ENCODE results near the gene GPR65. TPM values are rescaled to one million over a fixed set of nuclear protein-coding genes. Genes with fewer than 3 reads are reported as not detected.
A peak's percentile ranks its signal among the peaks of the same experiment; 100 is the strongest.

Gene GPR65
- total and polyA plus RNA-seq, 3 experiments from 2014 or later, result 15.2 to 40.4 (median 16.1) TPM

- no peaks in the 10 kb centered on the region for H3K27me3 Mint-ChIP-seq
- CTCF ChIA-PET, result interaction anchor here (0.9 to 1.1 kb wide), 2 partner anchors 10 to 16 kb away, joined by 3 read pairs; no protein-coding TSS in a partner anchor
- peak overlapping the region in 7 of 8 donors; percentile 65 to 95 (median 88) for H3K27ac Mint-ChIP-seq
- H3K9me3 Mint-ChIP-seq, result no peaks in the 10 kb centered on the region
- POLR2A ChIA-PET, result no interaction called here
- peak overlapping the region in 5 of 7 donors; percentile 26 to 42 (median 31) for H3K4me3 Mint-ChIP-seq
- no peak overlapping the region for H3K27ac ChIP-seq (ENCODE audit: low read depth, low read length)
- H3K27me3 ChIP-seq (ENCODE audit: insufficient read depth, low read length, poor library complexity, severe bottlenecking), result no peaks in the 10 kb centered on the region
- no peaks in the 10 kb centered on the region for H3K36me3 ChIP-seq (ENCODE audit: insufficient read depth, low read length)
- peaks cover 48% of the 10 kb centered on the region for H3K4me1 ChIP-seq (ENCODE audit: insufficient read depth, low read length)
- DNase-seq, result no peak
- H3K4me1 Mint-ChIP-seq, result peaks cover 62 to 73% (median 72%) of the 10 kb centered on the region in 3 donors
- no peak overlapping the region for H3K4me3 ChIP-seq (ENCODE audit: low read length)
- H3K36me3 Mint-ChIP-seq, result peaks cover 0 to 6% (median 2%) of the 10 kb centered on the region in 3 donors
- no peaks in the 10 kb centered on the region for H3K9me3 ChIP-seq (ENCODE audit: low read length)
These were observed 24.6 kb downstream of the GPR65 start for GRCh38 chr14:88029500-88029899.

- ChIA-PET POLR2A (no interaction called here), CTCF (interaction anchor here (0.9 to 1.1 kb wide), 2 partner anchors 9 to 16 kb away, joined by 3 read pairs; no protein-coding TSS in a partner anchor)
- H3K27me3 ChIP-seq (ENCODE audit: insufficient read depth, low read length, poor library complexity, severe bottlenecking), result no peaks in the 10 kb centered on the region
- H3K9me3 ChIP-seq (ENCODE audit: low read length), result no peaks in the 10 kb centered on the region
- Mint-ChIP-seq H3K36me3 (peaks cover 0 to 9% (median 2%) of the 10 kb centered on the region in 3 donors), H3K27me3 (no peaks in the 10 kb centered on the region), H3K9me3 (no peaks in the 10 kb centered on the region), H3K27ac (peak overlapping the region; percentile 65 to 96 (median 88)), H3K4me3 (peak overlapping the region; percentile 9 to 73 (median 31)), H3K4me1 (peaks cover 56 to 67% (median 66%) of the 10 kb centered on the region in 3 donors)
- H3K4me3 ChIP-seq (ENCODE audit: low read length), result no peak overlapping the region
- no peak overlapping the region for H3K27ac ChIP-seq (ENCODE audit: low read depth, low read length)
- DNase-seq, result peak in 2 of 5 donors; percentile 18 to 46
- no peaks in the 10 kb centered on the region for H3K36me3 ChIP-seq (ENCODE audit: insufficient read depth, low read length)
- H3K4me1 ChIP-seq (ENCODE audit: insufficient read depth, low read length), result peaks cover 48% of the 10 kb centered on the region
These were observed 25.1 kb downstream of the GPR65 start for GRCh38 chr14:88030079-88030478.

GRCh38 chr14:88030892-88031291 is 26.0 kb downstream of the GPR65 start:
- Histone ChIP-seq H3K27me3 (ENCODE audit: insufficient read depth, low read length, poor library complexity, severe bottlenecking) (no peaks in the 10 kb centered on the region), H3K27ac (ENCODE audit: low read depth, low read length) (no peak overlapping the region), H3K9me3 (ENCODE audit: low read length) (no peaks in the 10 kb centered on the region), H3K36me3 (ENCODE audit: insufficient read depth, low read length) (no peaks in the 10 kb centered on the region), H3K4me3 (ENCODE audit: low read length) (no peak overlapping the region), H3K4me1 (ENCODE audit: insufficient read depth, low read length) (peaks cover 45% of the 10 kb centered on the region)
- DNase-seq, result no peak
- Mint-ChIP-seq H3K27ac (peak overlapping the region in 3 of 8 donors; percentile 37 to 88 (median 83)), H3K36me3 (peaks cover 0 to 14% (median 2%) of the 10 kb centered on the region in 3 donors), H3K4me1 (peaks cover 48 to 59% (median 58%) of the 10 kb centered on the region in 3 donors), H3K9me3 (no peaks in the 10 kb centered on the region), H3K4me3 (no peak overlapping the region), H3K27me3 (no peaks in the 10 kb centered on the region)
- POLR2A ChIA-PET, result no interaction called here
- CTCF ChIA-PET, result no interaction called here

- Mint-ChIP-seq H3K9me3 (no peaks in the 10 kb centered on the region), H3K27ac (no peak overlapping the region), H3K4me1 (peaks cover 35 to 44% (median 44%) of the 10 kb centered on the region in 3 donors), H3K36me3 (peaks cover 0 to 19% (median 3%) of the 10 kb centered on the region in 3 donors), H3K4me3 (no peak overlapping the region), H3K27me3 (no peaks in the 10 kb centered on the region)
- Histone ChIP-seq H3K27ac (ENCODE audit: low read depth, low read length) (no peak overlapping the region), H3K36me3 (ENCODE audit: insufficient read depth, low read length) (no peaks in the 10 kb centered on the region), H3K4me3 (ENCODE audit: low read length) (no peak overlapping the region), H3K27me3 (ENCODE audit: insufficient read depth, low read length, poor library complexity, severe bottlenecking) (no peaks in the 10 kb centered on the region), H3K4me1 (ENCODE audit: insufficient read depth, low read length) (peaks cover 30% of the 10 kb centered on the region), H3K9me3 (ENCODE audit: low read length) (no peaks in the 10 kb centered on the region)
- no peak for DNase-seq
- ChIA-PET POLR2A (interaction anchor here (1.4 kb wide), 1 partner anchor 40 kb away, joined by 4 read pairs; the partner anchor contains the start of gene GALC), CTCF (no interaction called here)
These were observed 27.4 kb downstream of the GPR65 start for GRCh38 chr14:88032373-88032772.

- H3K9me3 Mint-ChIP-seq, result no peaks in the 10 kb centered on the region
- no peak overlapping the region for H3K27ac Mint-ChIP-seq
- H3K4me3 Mint-ChIP-seq, result no peak overlapping the region
- H3K27me3 ChIP-seq (ENCODE audit: insufficient read depth, low read length, poor library complexity, severe bottlenecking), result no peaks in the 10 kb centered on the region
- H3K4me3 ChIP-seq (ENCODE audit: low read length), result no peak overlapping the region
- no peaks in the 10 kb centered on the region for H3K9me3 ChIP-seq (ENCODE audit: low read length)
- CTCF ChIA-PET, result interaction anchor here (0.6 kb wide), 1 partner anchor 104 kb away, joined by 3 read pairs; no protein-coding TSS in a partner anchor
- peaks cover 27 to 44% (median 38%) of the 10 kb centered on the region in 3 donors for H3K4me1 Mint-ChIP-seq
- POLR2A ChIA-PET, result no interaction called here
- peaks cover 0 to 19% (median 3%) of the 10 kb centered on the region in 3 donors for H3K36me3 Mint-ChIP-seq
- H3K4me1 ChIP-seq (ENCODE audit: insufficient read depth, low read length), result peaks cover 22% of the 10 kb centered on the region
- H3K27me3 Mint-ChIP-seq, result no peaks in the 10 kb centered on the region
- no peak for DNase-seq
- H3K27ac ChIP-seq (ENCODE audit: low read depth, low read length), result no peak overlapping the region
- no peaks in the 10 kb centered on the region for H3K36me3 ChIP-seq (ENCODE audit: insufficient read depth, low read length)
These were observed 29.1 kb downstream of the GPR65 start for GRCh38 chr14:88034076-88034475.

DNA sequence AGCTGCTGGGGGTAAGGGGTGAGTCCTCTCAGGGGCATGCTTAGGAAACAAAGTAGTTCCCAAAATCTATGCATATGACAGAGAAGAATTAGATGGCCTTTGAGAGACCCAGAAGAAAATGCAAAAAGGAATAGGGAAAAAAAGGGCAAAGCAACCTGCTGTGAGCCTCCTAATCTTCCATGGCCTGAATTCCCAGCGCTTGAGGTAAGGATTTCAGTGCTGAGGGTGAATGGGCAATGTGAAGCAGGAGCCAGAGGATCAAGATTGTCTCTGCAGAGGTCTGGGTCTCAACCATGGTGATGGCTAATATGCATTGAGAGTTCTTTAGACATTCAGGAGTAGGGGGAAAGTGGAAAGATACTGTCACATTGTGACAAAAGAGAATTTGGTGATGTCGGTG is 31.5 kb downstream of the GPR65 start:
- Mint-ChIP-seq H3K27me3 (no peaks in the 10 kb centered on the region), H3K4me3 (no peak overlapping the region), H3K36me3 (peaks cover 0 to 19% (median 1%) of the 10 kb centered on the region in 3 donors), H3K4me1 (peaks cover 3 to 23% (median 23%) of the 10 kb centered on the region in 3 donors), H3K9me3 (no peaks in the 10 kb centered on the region), H3K27ac (peak overlapping the region in 2 of 8 donors; percentile 7 to 43)
- Histone ChIP-seq H3K27me3 (ENCODE audit: insufficient read depth, low read length, poor library complexity, severe bottlenecking) (no peaks in the 10 kb centered on the region), H3K9me3 (ENCODE audit: low read length) (no peaks in the 10 kb centered on the region), H3K27ac (ENCODE audit: low read depth, low read length) (no peak overlapping the region), H3K4me1 (ENCODE audit: insufficient read depth, low read length) (peaks cover 10% of the 10 kb centered on the region), H3K36me3 (ENCODE audit: insufficient read depth, low read length) (no peaks in the 10 kb centered on the region), H3K4me3 (ENCODE audit: low read length) (no peak overlapping the region)
- POLR2A ChIA-PET, result no interaction called here
- CTCF ChIA-PET, result interaction anchor here (1.5 kb wide), 1 partner anchor 92 kb away, joined by 3 read pairs; no protein-coding TSS in a partner anchor
- DNase-seq, result no peak

DNA sequence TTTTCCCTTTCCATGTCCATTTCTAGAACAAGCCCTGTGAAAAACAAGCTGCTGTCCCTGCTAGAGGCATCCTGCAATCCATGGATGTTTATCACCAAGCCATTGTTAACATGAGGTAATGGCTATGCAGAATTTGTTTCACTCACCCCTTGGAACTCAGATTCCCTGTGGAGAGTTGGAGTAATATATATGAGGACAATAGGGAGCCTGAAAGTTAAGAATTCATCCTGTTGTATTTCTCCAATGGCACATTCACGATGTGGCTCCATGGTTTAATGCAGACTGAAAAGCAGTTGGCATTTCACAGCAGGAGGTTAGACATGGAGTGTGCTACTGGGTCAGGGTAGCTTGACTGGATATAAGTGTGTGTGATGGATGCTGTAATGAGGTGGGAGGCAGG is 32.4 kb downstream of the GPR65 start:
- CTCF ChIA-PET, result interaction anchor here (1.4 kb wide), 1 partner anchor 11 kb away, joined by 4 read pairs; no protein-coding TSS in a partner anchor
- Mint-ChIP-seq H3K27ac (peak overlapping the region in 1 of 8 donors; percentile 78), H3K4me1 (peaks cover 0 to 21% (median 20%) of the 10 kb centered on the region in 3 donors), H3K4me3 (no peak overlapping the region), H3K9me3 (no peaks in the 10 kb centered on the region), H3K36me3 (peaks cover 0 to 19% (median 1%) of the 10 kb centered on the region in 3 donors), H3K27me3 (no peaks in the 10 kb centered on the region)
- no peak for DNase-seq
- H3K9me3 ChIP-seq (ENCODE audit: low read length), result no peaks in the 10 kb centered on the region
- no peak overlapping the region for H3K4me3 ChIP-seq (ENCODE audit: low read length)
- POLR2A ChIA-PET, result no interaction called here
- peaks cover 10% of the 10 kb centered on the region for H3K4me1 ChIP-seq (ENCODE audit: insufficient read depth, low read length)
- no peaks in the 10 kb centered on the region for H3K27me3 ChIP-seq (ENCODE audit: insufficient read depth, low read length, poor library complexity, severe bottlenecking)
- H3K36me3 ChIP-seq (ENCODE audit: insufficient read depth, low read length), result no peaks in the 10 kb centered on the region
- no peak overlapping the region for H3K27ac ChIP-seq (ENCODE audit: low read depth, low read length)

GRCh38 chr14:88039197-88039596 is 34.3 kb downstream of the GPR65 start:
- Histone ChIP-seq H3K27me3 (ENCODE audit: insufficient read depth, low read length, poor library complexity, severe bottlenecking) (no peaks in the 10 kb centered on the region), H3K27ac (ENCODE audit: low read depth, low read length) (no peak overlapping the region), H3K4me3 (ENCODE audit: low read length) (no peak overlapping the region), H3K9me3 (ENCODE audit: low read length) (no peaks in the 10 kb centered on the region), H3K36me3 (ENCODE audit: insufficient read depth, low read length) (no peaks in the 10 kb centered on the region), H3K4me1 (ENCODE audit: insufficient read depth, low read length) (peaks cover 10% of the 10 kb centered on the region)
- Mint-ChIP-seq H3K36me3 (peaks cover 0 to 13% (median 1%) of the 10 kb centered on the region in 3 donors), H3K27ac (peak overlapping the region in 3 of 8 donors; percentile 1 to 66 (median 23)), H3K4me1 (peaks cover 0 to 21% (median 20%) of the 10 kb centered on the region in 3 donors), H3K27me3 (no peaks in the 10 kb centered on the region), H3K9me3 (no peaks in the 10 kb centered on the region), H3K4me3 (peak overlapping the region in 3 of 7 donors; percentile 3 to 48 (median 3))
- ChIA-PET CTCF (interaction anchor here (1.0 to 1.4 kb wide), 3 partner anchors 9 to 20 kb away, joined by 3 read pairs; no protein-coding TSS in a partner anchor), POLR2A (no interaction called here)
- DNase-seq, result no peak
